Fibroblast of the conjunctiva (primary cell): ENCODE results near the gene SLX4.

ENCODE experiments used
- DNase-seq: peaks from one replicate; pipeline ENCODE4 v3.0.0-alpha.2; 2010; ENCODE audit warnings: low read depth

SLX4 gene

GRCh38 chr16:3601614-3602319 lies 9.6 kb downstream of the SLX4 start:
- DNase-seq, result no peak

GRCh38 chr16:3599922-3600321 lies 11.5 kb downstream of the SLX4 start:
- no peak for DNase-seq

GRCh38 chr16:3599121-3599520 lies 12.3 kb downstream of the SLX4 start:
- no peak for DNase-seq

- DNase-seq, result no peak
Observed at GRCh38 chr16:3598236-3598635, 13.2 kb downstream of the SLX4 start.

- DNase-seq, result no peak
Observed at GRCh38 chr16:3597676-3598075, 13.7 kb downstream of the SLX4 start.

- DNase-seq, result no peak
Observed at GRCh38 chr16:3597226-3597625, 14.2 kb downstream of the SLX4 start.

- DNase-seq, result no peak
Observed at GRCh38 chr16:3596101-3596861, 15.1 kb downstream of the SLX4 start.

GRCh38 chr16:3595521-3596021 lies 15.8 kb downstream of the SLX4 start:
- DNase-seq, result no peak

- no peak for DNase-seq
Observed at GRCh38 chr16:3595110-3595486, 16.3 kb downstream of the SLX4 start.

- no peak for DNase-seq
Observed at GRCh38 chr16:3594316-3595109, 16.9 kb downstream of the SLX4 start.

- no peak for DNase-seq
Observed at GRCh38 chr16:3592559-3592958, 18.8 kb downstream of the SLX4 start.

- no peak for DNase-seq
Observed at GRCh38 chr16:3591991-3592390, 19.4 kb downstream of the SLX4 start.

GRCh38 chr16:3591436-3591803 lies 20.0 kb downstream of the SLX4 start:
- DNase-seq, result no peak

GRCh38 chr16:3590736-3591435 lies 20.5 kb downstream of the SLX4 start:
- DNase-seq, result no peak

- no peak for DNase-seq
Observed at GRCh38 chr16:3589991-3590701, 21.3 kb downstream of the SLX4 start.

GRCh38 chr16:3589441-3589921 lies 21.9 kb downstream of the SLX4 start:
- DNase-seq, result no peak

- no peak for DNase-seq
Observed at GRCh38 chr16:3589001-3589400, 22.4 kb downstream of the SLX4 start.

- no peak for DNase-seq
Observed at GRCh38 chr16:3587547-3588110, 23.8 kb downstream of the SLX4 start.

- DNase-seq, result no peak
Observed at GRCh38 chr16:3584412-3584811, 27.0 kb downstream of the SLX4 start.

GRCh38 chr16:3583303-3584038 lies 27.9 kb downstream of the SLX4 start:
- no peak for DNase-seq
